Mucosa of stomach (tissue), 1 donor: ENCODE measurements around the gene ZNF521.

Source experiments
- H3K27me3 ChIP-seq: one replicate; pipeline ENCODE4 v1.7.0; 2013; ENCODE audit warnings: mild to moderate bottlenecking, low read length; ENCODE audit not compliant: control insufficient read depth, insufficient read depth
- H3K36me3 ChIP-seq: one replicate; pipeline ENCODE4 v1.7.0; 2013; ENCODE audit warnings: low read length; ENCODE audit not compliant: control insufficient read depth, insufficient read depth
- H3K4me1 ChIP-seq: one replicate; pipeline ENCODE4 v1.7.0; 2013; ENCODE audit warnings: mild to moderate bottlenecking, low read length; ENCODE audit not compliant: control insufficient read depth, insufficient read depth
- H3K4me3 ChIP-seq: one replicate; pipeline ENCODE4 v1.7.0; 2013; ENCODE audit warnings: low read length
- H3K9ac ChIP-seq: one replicate; pipeline ENCODE4 v1.7.0; 2013; ENCODE audit warnings: mild to moderate bottlenecking, low read length, moderate library complexity
- H3K9me3 ChIP-seq: one replicate; pipeline ENCODE4 v1.7.0; 2013; ENCODE audit warnings: mild to moderate bottlenecking, low read length, moderate library complexity; ENCODE audit not compliant: control insufficient read depth
- donor health status: Pancreatic carcinoma.

ZNF521 gene

GRCh38 chr18:25229920-25230319, 122.0 kb downstream of the ZNF521 start:
- Histone ChIP-seq H3K4me1 (no peaks in the 10 kb centered on the region), H3K9me3 (no peaks in the 10 kb centered on the region), H3K9ac (no peak overlapping the region), H3K27me3 (peaks cover 21% of the 10 kb centered on the region), H3K36me3 (no peaks in the 10 kb centered on the region), H3K4me3 (no peak overlapping the region)

- Histone ChIP-seq H3K36me3 (no peaks in the 10 kb centered on the region), H3K9ac (no peak overlapping the region), H3K4me1 (no peaks in the 10 kb centered on the region)
Observed at GRCh38 chr18:25229081-25229480, 122.9 kb downstream of the ZNF521 start.

GRCh38 chr18:25228410-25228809, 123.6 kb downstream of the ZNF521 start:
- Histone ChIP-seq H3K4me1 (no peaks in the 10 kb centered on the region), H3K36me3 (no peaks in the 10 kb centered on the region), H3K9ac (no peak overlapping the region), H3K27me3 (peaks cover 17% of the 10 kb centered on the region), H3K9me3 (no peaks in the 10 kb centered on the region), H3K4me3 (no peak overlapping the region)

More at GRCh38 chr18:25229081-25229480, 122.9 kb downstream of the ZNF521 start:
- peaks cover 21% of the 10 kb centered on the region for H3K27me3 ChIP-seq
- no peak overlapping the region for H3K4me3 ChIP-seq
- no peaks in the 10 kb centered on the region for H3K9me3 ChIP-seq

- Histone ChIP-seq H3K36me3 (no peaks in the 10 kb centered on the region), H3K27me3 (peaks cover 4% of the 10 kb centered on the region), H3K4me1 (no peaks in the 10 kb centered on the region), H3K9ac (no peak overlapping the region), H3K9me3 (no peaks in the 10 kb centered on the region), H3K4me3 (no peak overlapping the region)
Observed at GRCh38 chr18:25225151-25225550, 126.8 kb downstream of the ZNF521 start.

GRCh38 chr18:25223899-25224886, 127.8 kb downstream of the ZNF521 start:
- Histone ChIP-seq H3K9ac (no peak overlapping the region), H3K36me3 (no peaks in the 10 kb centered on the region), H3K4me1 (no peaks in the 10 kb centered on the region), H3K27me3 (peaks cover 4% of the 10 kb centered on the region), H3K4me3 (no peak overlapping the region), H3K9me3 (no peaks in the 10 kb centered on the region)

- Histone ChIP-seq H3K4me3 (no peak overlapping the region), H3K9me3 (no peaks in the 10 kb centered on the region), H3K27me3 (peaks cover under 1% of the 10 kb centered on the region), H3K36me3 (no peaks in the 10 kb centered on the region), H3K9ac (no peak overlapping the region), H3K4me1 (no peaks in the 10 kb centered on the region)
Observed at GRCh38 chr18:25223211-25223610, 128.8 kb downstream of the ZNF521 start.

- Histone ChIP-seq H3K4me1 (no peaks in the 10 kb centered on the region), H3K9ac (no peak overlapping the region), H3K27me3 (no peaks in the 10 kb centered on the region), H3K4me3 (no peak overlapping the region), H3K36me3 (no peaks in the 10 kb centered on the region), H3K9me3 (no peaks in the 10 kb centered on the region)
Observed at GRCh38 chr18:25222648-25223047, 129.3 kb downstream of the ZNF521 start.

- Histone ChIP-seq H3K4me3 (no peak overlapping the region), H3K27me3 (no peaks in the 10 kb centered on the region), H3K4me1 (no peaks in the 10 kb centered on the region), H3K9ac (no peak overlapping the region), H3K36me3 (no peaks in the 10 kb centered on the region), H3K9me3 (no peaks in the 10 kb centered on the region)
Observed at GRCh38 chr18:25210622-25211021, 141.3 kb downstream of the ZNF521 start.

GRCh38 chr18:25192065-25192464, 159.9 kb downstream of the ZNF521 start:
- H3K9ac ChIP-seq = no peak overlapping the region
- H3K4me1 ChIP-seq = no peaks in the 10 kb centered on the region

GRCh38 chr18:25190472-25190871, 161.5 kb downstream of the ZNF521 start:
- no peak overlapping the region for H3K9ac ChIP-seq
- H3K9me3 ChIP-seq = no peaks in the 10 kb centered on the region
- H3K4me3 ChIP-seq = no peak overlapping the region
- no peaks in the 10 kb centered on the region for H3K36me3 ChIP-seq
- no peaks in the 10 kb centered on the region for H3K4me1 ChIP-seq
- H3K27me3 ChIP-seq = no peaks in the 10 kb centered on the region

More at GRCh38 chr18:25192065-25192464, 159.9 kb downstream of the ZNF521 start:
- no peaks in the 10 kb centered on the region for H3K36me3 ChIP-seq
- no peaks in the 10 kb centered on the region for H3K27me3 ChIP-seq
- no peak overlapping the region for H3K4me3 ChIP-seq
- no peaks in the 10 kb centered on the region for H3K9me3 ChIP-seq

GRCh38 chr18:25189391-25190185, 162.4 kb downstream of the ZNF521 start:
- no peak overlapping the region for H3K9ac ChIP-seq
- no peaks in the 10 kb centered on the region for H3K36me3 ChIP-seq
- no peaks in the 10 kb centered on the region for H3K9me3 ChIP-seq
- no peak overlapping the region for H3K4me3 ChIP-seq
- no peaks in the 10 kb centered on the region for H3K4me1 ChIP-seq
- no peaks in the 10 kb centered on the region for H3K27me3 ChIP-seq
